GM06990 (cell line): ENCODE results near the gene JPH3.

Experiments used
- DNase-seq: peaks from one replicate; pipeline ENCODE4 v3.0.0-alpha.2; 2011; ENCODE audit not compliant: insufficient read length; ENCODE audit errors: extremely low read depth
- H3K27me3 ChIP-seq: replicated peaks from 2 replicates; pipeline ENCODE4 v1.6.0; 2011; ENCODE audit warnings: low read length; ENCODE audit not compliant: control insufficient read depth, insufficient read depth
- H3K36me3 ChIP-seq: 2 replicates; pipeline ENCODE4 v1.5.1; 2011; ENCODE audit warnings: low read length; ENCODE audit not compliant: control insufficient read depth, insufficient read depth
- H3K4me3 ChIP-seq: replicated peaks from 2 replicates; pipeline ENCODE4 v1.5.1; 2011; ENCODE audit warnings: low read depth, mild to moderate bottlenecking, control low read depth, low read length
- CTCF ChIP-seq: IDR thresholded peaks from 2 replicates; pipeline ENCODE4 v1.5.1; 2011; ENCODE audit warnings: low read length, control low read depth, mild to moderate bottlenecking, inconsistent platforms; ENCODE audit not compliant: insufficient read depth, poor library complexity, severe bottlenecking

JPH3 gene

DNA sequence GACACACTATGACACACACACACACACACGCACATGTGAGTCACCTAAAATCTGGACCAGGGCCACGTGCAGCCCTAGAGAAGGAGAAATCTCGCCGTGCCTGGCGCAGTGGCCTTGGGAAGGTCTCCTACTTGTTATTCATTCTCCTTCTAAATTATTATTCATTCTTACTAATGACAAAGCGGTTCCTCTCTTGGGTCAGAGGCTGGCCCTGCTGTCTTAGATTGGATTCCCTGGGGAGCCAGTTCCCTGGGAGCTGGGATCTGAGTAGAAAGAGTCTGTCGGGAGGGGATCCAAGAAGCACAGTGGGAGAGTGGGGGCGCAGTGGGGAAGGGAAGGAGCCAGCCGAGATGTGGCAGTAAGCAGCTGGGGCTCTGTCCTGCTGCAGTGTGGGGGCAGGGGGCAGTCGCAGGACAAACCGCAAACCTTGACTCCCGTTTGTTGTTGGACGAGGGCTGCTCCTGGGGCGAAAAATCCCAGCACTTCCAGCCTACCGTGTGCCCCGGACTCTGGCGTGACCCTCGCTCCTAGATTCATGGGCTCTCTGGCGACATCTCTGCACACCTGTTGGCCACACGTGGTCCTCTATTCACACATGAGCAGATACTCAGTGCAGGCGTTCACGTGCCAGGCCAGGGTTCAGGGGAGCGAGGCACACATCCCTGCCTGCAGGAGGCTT, 18.7 kb upstream of the JPH3 start:
- Histone ChIP-seq H3K4me3 (no peak overlapping the region), H3K36me3 (no peaks in the 10 kb centered on the region), H3K27me3 (peaks cover 2% of the 10 kb centered on the region; the same call in 1 of the 2 replicates)
- DNase-seq, result no peak
- no peak for TF ChIP-seq CTCF

- Histone ChIP-seq H3K4me3 (no peak overlapping the region), H3K36me3 (no peaks in the 10 kb centered on the region), H3K27me3 (peaks cover 2% of the 10 kb centered on the region; the same call in 1 of the 2 replicates)
- no peak for DNase-seq
- no peak for TF ChIP-seq CTCF
Measured at GRCh38 chr16:87584271-87584670, 18.0 kb upstream of the JPH3 start.

DNA sequence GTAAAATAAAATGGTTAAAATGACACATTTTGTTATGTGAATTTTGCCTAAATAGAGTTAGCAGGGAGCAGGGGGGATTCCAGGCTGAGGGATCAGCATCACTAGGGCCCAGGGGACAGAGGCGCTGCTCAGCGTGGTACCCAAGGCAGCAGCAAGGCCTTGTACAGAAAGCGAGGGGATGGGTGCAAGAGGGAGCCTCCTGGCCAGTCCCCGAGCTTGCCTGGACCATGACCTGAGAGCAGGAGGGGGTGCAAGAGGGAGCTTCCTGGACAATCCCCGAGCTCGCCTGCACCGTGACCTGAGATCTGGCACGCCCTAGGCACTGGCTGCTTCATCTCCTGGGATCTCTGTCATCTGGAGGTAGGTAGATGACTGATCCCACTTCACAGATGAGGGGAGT, 17.3 kb upstream of the JPH3 start:
- H3K4me3 ChIP-seq, result no peak overlapping the region
- DNase-seq, result no peak
- H3K27me3 ChIP-seq, result peaks cover 2% of the 10 kb centered on the region; the same call in 1 of the 2 replicates
- TF ChIP-seq CTCF, result no peak
- no peaks in the 10 kb centered on the region for H3K36me3 ChIP-seq

DNA sequence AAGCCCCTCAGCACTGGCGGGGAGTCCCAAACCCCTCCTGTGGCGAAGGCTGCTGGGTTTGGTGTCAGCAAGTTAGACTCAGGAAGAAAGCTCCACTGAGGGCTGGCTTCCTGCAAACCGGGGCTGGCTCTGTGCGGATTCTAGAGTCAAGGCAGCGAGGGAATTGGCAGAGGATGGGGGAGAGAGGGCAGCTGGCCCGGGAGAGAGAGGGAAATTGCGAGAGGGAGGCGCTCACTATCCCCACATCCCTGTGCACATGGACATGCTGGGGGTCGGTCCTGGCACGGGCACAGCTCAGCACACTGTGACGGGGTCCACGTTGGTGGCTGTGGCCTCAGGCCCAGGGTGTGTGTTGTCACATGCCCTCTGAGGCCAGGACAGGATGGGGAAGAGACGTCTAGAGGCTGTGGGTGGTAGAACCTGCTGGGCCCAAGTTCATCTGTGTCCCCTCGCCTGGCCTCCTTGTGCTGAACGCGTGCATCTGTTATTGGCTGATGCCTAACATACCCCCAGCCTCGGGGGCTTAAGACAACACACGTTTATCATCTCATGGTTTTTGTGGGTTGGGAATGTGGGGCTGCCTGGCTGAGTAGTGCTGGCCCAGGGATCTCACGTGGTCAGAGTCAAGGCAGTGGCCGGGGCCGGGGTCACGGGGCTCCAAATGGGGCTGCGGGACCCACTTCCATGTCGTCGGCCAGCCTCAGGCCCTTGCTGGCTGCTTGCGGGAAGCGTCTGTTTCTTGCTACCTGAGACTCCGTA, 16.7 kb upstream of the JPH3 start:
- TF ChIP-seq CTCF, result no peak
- DNase-seq, result no peak
- H3K27me3 ChIP-seq, result peaks cover 2% of the 10 kb centered on the region; the same call in 1 of the 2 replicates
- H3K36me3 ChIP-seq, result no peaks in the 10 kb centered on the region
- H3K4me3 ChIP-seq, result no peak overlapping the region

DNA sequence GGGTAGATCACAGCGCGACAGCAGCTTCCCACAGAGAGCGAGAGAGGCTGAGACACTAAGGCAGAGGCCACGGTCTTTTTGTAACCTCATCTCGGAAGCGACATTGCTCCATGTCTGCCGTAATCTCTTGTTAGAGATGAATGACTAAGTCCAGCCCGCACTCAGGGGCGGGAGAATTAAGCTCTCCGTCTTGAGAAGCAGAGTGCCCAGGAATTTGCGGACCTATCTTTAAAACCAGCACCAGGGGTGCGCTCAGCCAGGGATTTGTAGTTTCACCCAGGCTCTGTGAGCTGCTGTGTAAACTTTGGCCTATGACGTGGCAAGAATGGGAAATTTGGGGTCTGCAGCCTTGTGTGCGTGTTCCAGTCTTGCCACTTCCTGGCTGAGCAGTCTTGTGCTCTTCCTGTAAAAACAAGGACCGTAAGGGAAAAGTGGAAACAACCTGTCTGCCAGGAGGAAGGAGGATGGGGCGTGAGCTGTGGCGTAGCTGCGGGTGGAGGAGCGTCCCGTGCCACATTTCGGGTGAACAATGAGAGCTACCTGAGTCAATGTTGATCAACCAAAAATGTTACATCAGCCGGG, 16.0 kb upstream of the JPH3 start:
- no peak for DNase-seq
- Histone ChIP-seq H3K27me3 (peaks cover 2% of the 10 kb centered on the region; the same call in 1 of the 2 replicates), H3K36me3 (no peaks in the 10 kb centered on the region), H3K4me3 (no peak overlapping the region)
- TF ChIP-seq CTCF, result no peak
